Sigmoid colon (tissue), 7 donors: ENCODE data around the gene DBF4. TPM values are rescaled to one million over a fixed set of nuclear protein-coding genes. Genes with fewer than 3 reads are reported as not detected.
A peak's percentile ranks its signal among the peaks of the same experiment; 100 is the strongest.

Experiments
- DNase-seq: peaks from one replicate; pipeline ENCODE4 v3.0.0-alpha.2; 2019
- H3K27ac ChIP-seq, 4 donors: fragments of 200-600 bp; sonication (generic); one replicate each; pipeline ENCODE4 v1.5.1; 2016 to 2019; ENCODE audit warnings: mild to moderate bottlenecking in 1 of 4
- H3K27me3 ChIP-seq, 3 donors: fragments of 200-600 bp; sonication (generic); one replicate each; pipeline ENCODE4 v1.5.1; 2019; ENCODE audit warnings: mild to moderate bottlenecking in 1 of 3
- H3K36me3 ChIP-seq, 4 donors: fragments of 200-600 bp; sonication (generic); one replicate each; pipeline ENCODE4 v1.5.1; 2016 to 2019
- H3K4me1 ChIP-seq, 4 donors: fragments of 200-600 bp; sonication (generic); one replicate each; pipeline ENCODE4 v1.5.1; 2017 to 2019
- H3K4me3 ChIP-seq, 4 donors: fragments of 200-600 bp; sonication (generic); one replicate each; pipeline ENCODE4 v1.5.1; 2017 to 2019; ENCODE audit warnings: mild to moderate bottlenecking in 2 of 4, moderate library complexity in 1 of 4
- H3K9me3 ChIP-seq, 4 donors: fragments of 200-600 bp in 3 of 4; sonication (generic) in 3 of 4; one replicate each; pipeline versions ENCODE4 v1.5.1 to v1.6.1; 2013 to 2019
- EP300 ChIP-seq, 4 donors: sonication (generic); formaldehyde crosslinking; IDR thresholded peaks; one replicate each; pipeline ENCODE4 v1.6.1; 2017; ENCODE audit warnings: antibody characterized with exemption in 4 of 4
- POLR2A ChIP-seq, 2 donors: fragments of 450-650 bp; IDR thresholded peaks; one replicate each; pipeline ENCODE4 v1.6.1; 2016; ENCODE audit warnings: antibody characterized with exemption in 2 of 2, mild to moderate bottlenecking in 2 of 2, moderate library complexity in 2 of 2
- POLR2AphosphoS5 ChIP-seq, 4 donors: sonication (generic); formaldehyde crosslinking; IDR thresholded peaks; one replicate each; pipeline ENCODE4 v1.6.1; 2017; ENCODE audit warnings: antibody characterized with exemption in 4 of 4
- WGBS, 2 donors: extraction: QIAGEN DNeasy Blood & Tissue Kit; methylation state at CpG; one replicate each; pipeline ENCODE4 v1.1.7; 2013; 5-methylcytosine and 5-hydroxymethylcytosine counted together
- intact Hi-C: fragments of 100-400 bp; cut with DNase I; formaldehyde crosslinking; loops from one replicate; pipeline ENCODE4 v1.15.1; 2023
- polyA plus RNA-seq, 3 donors: library from polyadenylated mRNA; stranded (reverse); fragments of 200-250 nt; gene quantifications; one replicate each; pipeline ENCODE4 v1.2.3, GENCODE V29; 2013
- total RNA-seq, 4 donors: library from RNA; depleted of rRNA; stranded (reverse); fragments of >200 nt; gene quantifications; one replicate each; pipeline ENCODE4 v1.1.0, GENCODE V29; 2016
- TF ChIP-seq, protein P1 (sequence below), 4 experiments: fragments of 450-650 bp in 3 of 4; fragments of 200-600 bp in 1 of 4; IDR thresholded peaks; one replicate each; pipeline ENCODE4 v1.5.1; 2016 to 2019; ENCODE audit warnings: antibody characterized with exemption in 4 of 4, mild to moderate bottlenecking in 3 of 4, moderate library complexity in 2 of 4
- donor health status: healthy with polysubstance abuse.
- donor health status: Bipolar disorder and iron deficiency.
- donor health status: healthy.

DBF4 gene
- total and polyA plus RNA-seq, 7 donors, result 2.3 to 13.7 (median 5.4) TPM

DNA sequence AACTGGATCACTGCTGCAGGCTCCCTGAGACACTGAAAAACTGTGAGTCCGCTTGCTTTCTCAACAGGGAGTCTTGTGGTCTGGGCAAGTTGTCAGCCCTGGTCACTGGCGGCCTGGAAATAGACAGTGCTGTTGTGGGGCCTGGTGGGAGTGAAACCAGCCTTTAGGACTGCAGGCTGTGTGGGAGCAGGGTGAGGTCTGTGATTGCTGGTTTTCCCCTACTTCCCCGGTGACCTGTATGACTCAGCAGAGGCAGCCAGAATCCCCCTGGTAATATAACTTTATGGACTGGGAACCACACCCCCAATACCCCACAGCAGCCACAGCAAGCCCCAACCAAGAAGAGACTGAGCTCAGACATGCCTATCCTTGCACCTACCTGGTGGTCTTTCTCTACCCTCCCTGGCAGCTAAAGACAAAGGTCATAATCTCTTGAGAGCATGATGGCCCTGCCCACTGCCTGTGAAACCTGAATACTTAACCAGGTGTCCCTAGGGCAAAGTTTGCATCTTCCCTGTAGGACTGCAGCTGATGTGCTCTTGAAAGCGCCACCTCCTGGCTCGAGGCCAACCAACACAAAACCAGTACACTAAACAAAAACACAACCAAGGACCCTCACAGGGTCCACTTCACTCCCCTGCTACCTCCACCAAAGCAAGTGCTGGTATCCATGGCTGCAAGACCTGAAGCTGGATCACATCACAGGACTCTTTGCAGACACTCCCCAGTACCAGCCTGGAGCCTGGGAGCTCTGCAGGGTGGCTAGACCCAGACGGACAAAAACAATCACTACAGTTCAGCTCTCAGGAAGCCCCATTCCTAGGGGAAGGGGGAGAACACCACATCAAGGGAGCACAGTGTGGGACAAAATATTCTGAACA, 50.5 kb downstream of the DBF4 start:
- DNase-seq, result no peak
- Histone ChIP-seq H3K36me3 (no peaks in the 10 kb centered on the region), H3K4me1 (no peaks in the 10 kb centered on the region), H3K4me3 (no peak overlapping the region), H3K9me3 (no peaks in the 10 kb centered on the region), H3K27ac (no peak overlapping the region), H3K27me3 (no peaks in the 10 kb centered on the region)
- intact Hi-C loops, result no loop called here
- TF ChIP-seq, protein P1, sequence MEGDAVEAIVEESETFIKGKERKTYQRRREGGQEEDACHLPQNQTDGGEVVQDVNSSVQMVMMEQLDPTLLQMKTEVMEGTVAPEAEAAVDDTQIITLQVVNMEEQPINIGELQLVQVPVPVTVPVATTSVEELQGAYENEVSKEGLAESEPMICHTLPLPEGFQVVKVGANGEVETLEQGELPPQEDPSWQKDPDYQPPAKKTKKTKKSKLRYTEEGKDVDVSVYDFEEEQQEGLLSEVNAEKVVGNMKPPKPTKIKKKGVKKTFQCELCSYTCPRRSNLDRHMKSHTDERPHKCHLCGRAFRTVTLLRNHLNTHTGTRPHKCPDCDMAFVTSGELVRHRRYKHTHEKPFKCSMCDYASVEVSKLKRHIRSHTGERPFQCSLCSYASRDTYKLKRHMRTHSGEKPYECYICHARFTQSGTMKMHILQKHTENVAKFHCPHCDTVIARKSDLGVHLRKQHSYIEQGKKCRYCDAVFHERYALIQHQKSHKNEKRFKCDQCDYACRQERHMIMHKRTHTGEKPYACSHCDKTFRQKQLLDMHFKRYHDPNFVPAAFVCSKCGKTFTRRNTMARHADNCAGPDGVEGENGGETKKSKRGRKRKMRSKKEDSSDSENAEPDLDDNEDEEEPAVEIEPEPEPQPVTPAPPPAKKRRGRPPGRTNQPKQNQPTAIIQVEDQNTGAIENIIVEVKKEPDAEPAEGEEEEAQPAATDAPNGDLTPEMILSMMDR (IDR thresholded peaks at IDR 0.05), result no peak
- TF ChIP-seq POLR2AphosphoS5 (IDR thresholded peaks at IDR 0.05), result no peak
- no peak for TF ChIP-seq POLR2A (IDR thresholded peaks at IDR 0.05)
- TF ChIP-seq EP300 (IDR thresholded peaks at IDR 0.05), result no peak
- WGBS, 2 donors, result 34 to 47% methylated on average over 6 of the region's 6 CpGs

DNA sequence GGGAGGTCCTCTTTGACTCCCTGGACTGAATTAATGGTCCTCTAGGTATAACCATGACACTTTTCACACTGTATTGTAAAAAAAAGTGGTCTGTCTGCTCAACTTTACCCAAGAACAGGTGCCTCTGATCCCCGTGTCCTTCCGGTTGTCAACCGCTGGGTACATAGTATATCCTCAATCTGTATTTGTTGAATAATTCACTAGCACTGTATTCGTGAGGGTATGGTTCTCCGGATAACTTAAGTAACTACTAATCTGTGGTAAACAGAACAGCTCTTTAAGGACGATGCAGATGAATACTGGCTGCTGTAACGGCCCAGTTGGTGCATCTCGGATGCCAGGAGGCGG, 57.3 kb downstream of the DBF4 start:
- intact Hi-C loops, result loop anchor here (5.0 kb wide), 1 partner anchor 56 kb away; the partner anchor contains the start of genes DBF4 and SLC25A40
- Histone ChIP-seq H3K27me3 (peaks cover 0 to 8% (median 0%) of the 10 kb centered on the region in 3 donors), H3K36me3 (no peaks in the 10 kb centered on the region), H3K27ac (peak overlapping the region in 1 of 4 donors; percentile 65), H3K9me3 (no peaks in the 10 kb centered on the region), H3K4me1 (peaks cover 0 to 16% (median 11%) of the 10 kb centered on the region in 4 donors), H3K4me3 (peak overlapping the region; percentile 48 to 76 (median 64))
- no peak for TF ChIP-seq POLR2A (IDR thresholded peaks at IDR 0.05)
- TF ChIP-seq POLR2AphosphoS5 (IDR thresholded peaks at IDR 0.05), result no peak
- no peak for TF ChIP-seq EP300 (IDR thresholded peaks at IDR 0.05)
- TF ChIP-seq, protein P1 (IDR thresholded peaks at IDR 0.05), result no peak
- DNase-seq, result no peak
- 4 to 11% methylated on average over 9 of the region's 9 CpGs for WGBS, 2 donors

DNA sequence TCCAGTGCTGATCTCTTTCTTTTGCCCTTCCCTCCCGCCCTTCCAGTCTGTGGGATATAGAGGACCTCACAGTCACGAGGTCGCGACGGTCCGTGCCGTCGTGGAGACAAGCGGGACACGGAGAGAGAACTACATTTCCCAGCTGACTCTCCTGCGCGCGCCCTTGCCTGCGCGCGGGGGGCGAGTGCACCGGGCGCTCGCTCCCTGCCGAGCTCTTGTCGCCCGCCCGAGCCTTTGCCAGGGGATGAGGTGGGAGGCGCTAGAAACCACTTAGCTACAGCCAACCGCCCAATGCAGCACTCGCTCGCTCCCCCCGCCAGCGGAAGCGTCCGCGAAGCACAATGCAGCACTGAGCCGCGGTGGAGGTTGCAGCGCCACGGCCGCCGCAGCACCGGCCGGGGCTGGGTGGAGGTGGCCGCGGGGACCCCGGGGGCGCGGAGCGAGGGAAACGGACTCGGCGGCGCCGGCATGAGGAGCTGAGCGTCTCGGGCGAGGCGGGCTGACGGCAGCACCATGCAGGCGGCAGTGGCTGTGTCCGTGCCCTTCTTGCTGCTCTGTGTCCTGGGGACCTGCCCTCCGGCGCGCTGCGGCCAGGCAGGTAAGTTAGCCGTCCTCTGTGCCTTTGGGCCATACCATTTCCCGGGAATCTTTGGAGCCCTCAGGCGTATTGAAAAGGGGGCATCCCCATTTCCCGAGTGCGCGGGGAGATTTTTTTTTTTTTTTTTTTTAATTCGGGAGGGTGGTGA, 57.8 kb downstream of the DBF4 start, which contains the start of gene ADAM22:
Gene ADAM22, plus strand, starts transcription at position 299 of the 746 bp plus-strand sequence. Its CDS starts 215 bp downstream, at position 514.
- DNase-seq, result peak; percentile 89
- H3K27me3 ChIP-seq, result peaks cover 0 to 8% (median 0%) of the 10 kb centered on the region in 3 donors
- H3K9me3 ChIP-seq, result no peaks in the 10 kb centered on the region
- 0% methylated on average over 70 of the region's 70 CpGs for WGBS, 2 donors
- peak within 1 kb of the TSS; percentile 48 to 76 (median 64) for H3K4me3 ChIP-seq
- intact Hi-C loops, result loop anchor here (5.0 kb wide), 1 partner anchor 57 kb away; the partner anchor contains the start of genes DBF4 and SLC25A40
- H3K4me1 ChIP-seq, result peaks cover 0 to 16% (median 11%) of the 10 kb centered on the region in 4 donors
- peak within 1 kb of the TSS in 3 of 4 donors; percentile 29 to 65 (median 31) for H3K27ac ChIP-seq
- H3K36me3 ChIP-seq, result no peaks in the 10 kb centered on the region
- TF ChIP-seq POLR2AphosphoS5 (IDR thresholded peaks at IDR 0.05) (peak in 2 of 4 donors; percentile 22 to 60), POLR2A (IDR thresholded peaks at IDR 0.05) (no peak)

DNA sequence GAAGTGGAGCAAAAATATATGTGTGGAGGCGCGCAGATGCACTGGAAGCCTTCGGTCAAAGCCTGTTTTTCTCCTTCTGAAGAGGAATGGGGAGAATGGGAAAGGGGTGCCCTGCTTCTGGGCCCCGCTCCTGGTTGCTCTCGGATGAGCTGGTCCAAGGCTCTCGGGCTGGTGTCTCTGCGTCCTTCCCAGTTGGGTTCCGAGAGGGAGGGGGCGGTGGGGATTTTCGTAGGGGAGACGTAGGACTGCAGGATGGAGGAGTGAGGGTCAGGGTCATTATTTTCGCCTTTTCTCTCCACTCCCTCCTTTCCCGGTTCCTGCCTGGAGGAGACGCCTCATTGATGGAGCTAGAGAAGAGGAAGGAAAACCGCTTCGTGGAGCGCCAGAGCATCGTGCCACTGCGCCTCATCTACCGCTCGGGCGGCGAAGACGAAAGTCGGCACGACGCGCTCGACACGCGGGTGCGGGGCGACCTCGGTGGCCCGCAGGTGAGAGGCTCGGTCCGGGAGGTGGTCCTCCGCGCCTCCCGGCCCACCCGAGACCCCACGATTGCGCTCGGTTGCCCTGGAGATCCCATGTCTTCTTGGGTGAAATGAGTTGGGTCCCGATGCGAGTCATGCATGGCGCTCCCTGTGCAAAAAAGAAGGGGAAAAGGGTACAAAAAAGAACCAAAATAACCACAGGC, 58.5 kb downstream of the DBF4 start:
- Histone ChIP-seq H3K27ac (peak overlapping the region in 1 of 4 donors; percentile 65), H3K27me3 (peaks cover 0 to 8% (median 0%) of the 10 kb centered on the region in 3 donors), H3K4me3 (peak overlapping the region; percentile 48 to 76 (median 64)), H3K4me1 (peaks cover 0 to 16% (median 11%) of the 10 kb centered on the region in 4 donors), H3K9me3 (no peaks in the 10 kb centered on the region), H3K36me3 (no peaks in the 10 kb centered on the region)
- no peak for TF ChIP-seq POLR2A (IDR thresholded peaks at IDR 0.05)
- TF ChIP-seq, protein P1 (IDR thresholded peaks at IDR 0.05), result no peak
- TF ChIP-seq POLR2AphosphoS5 (IDR thresholded peaks at IDR 0.05), result no peak
- no peak for TF ChIP-seq EP300 (IDR thresholded peaks at IDR 0.05)
- 5% methylated on average over 47 of the region's 47 CpGs for WGBS, 2 donors
- DNase-seq, result no peak
- intact Hi-C loops, result loop anchor here (5.0 kb wide), 1 partner anchor 58 kb away; the partner anchor contains the start of genes DBF4 and SLC25A40
